Motor neuron (in vitro differentiated cells): Measurements from ENCODE around the gene EIF2B2. TPM values are rescaled to one million over a fixed set of nuclear protein-coding genes. Genes with fewer than 3 reads are reported as not detected.

Source experiments
- ATAC-seq, 8 experiments: fragments of 200-7000 bp; cut with Tn5 transposase; replicated peaks in 6 of 8; 2 replicates each; pipeline ENCODE4 v1.8.0; 2021; ENCODE audit warnings: mild to moderate bottlenecking in 8 of 8, moderate library complexity in 8 of 8
- H3K27ac ChIP-seq, 2 donors: fragments of 250-450 bp; sonication (Bioruptor Pico); 2 replicates each; pipeline ENCODE4 v1.9.0; 2021; ENCODE audit warnings: antibody characterized with exemption in 2 of 2, mild to moderate bottlenecking in 2 of 2, moderate library complexity in 1 of 2
- H3K4me1 ChIP-seq, 2 donors: fragments of 250-450 bp; sonication (Bioruptor Pico); replicated peaks in 1 of 2; 2 replicates each; pipeline ENCODE4 v1.6.1; 2021; ENCODE audit warnings: antibody characterized with exemption in 2 of 2, mild to moderate bottlenecking in 2 of 2, moderate library complexity in 1 of 2
- H3K4me3 ChIP-seq, 5 donors: fragments of 250-450 bp; sonication (Bioruptor Pico); 2 replicates each; pipeline ENCODE4 v1.9.0; 2021; ENCODE audit warnings: antibody characterized with exemption in 5 of 5, mild to moderate bottlenecking in 5 of 5, moderate library complexity in 4 of 5
- WGBS, 10 experiments: fragments of 450-650 bp; shearing (Covaris generic); methylation state at CpG; one replicate each; pipeline ENCODE4 v1.0.0; 2022; 5-methylcytosine and 5-hydroxymethylcytosine counted together
- in situ Hi-C, 9 experiments: fragments of 400-800 bp; cut with MboI; loops; one replicate each; pipeline ENCODE4 v1.15.0; 2021; ENCODE audit warnings: low sequenced_read_pairs in 9 of 9, low pct_unique_long_range_greater_than_20kb in 2 of 9; ENCODE audit not compliant: unreplicated experiment in 9 of 9
- total RNA-seq, 8 experiments: library from RNA; unstranded; fragments of 300-600 nt; gene quantifications; 2 replicates each; pipeline versions ENCODE4 v1.2.3 to v1.2.4, GENCODE V29; 2022

EIF2B2 gene
- total RNA-seq, 8 experiments from 2014 or later: 26.3 to 40.3 (median 32.9) TPM

- in situ Hi-C loops: no loop called here
- Histone ChIP-seq H3K27ac (no peak overlapping the region), H3K4me3 (no peak overlapping the region), H3K4me1 (no peaks in the 10 kb centered on the region)
- 0 to 85% (median 75%) methylated on average over 1 to 4 of the region's 4 CpGs; no CpG with 5 or more reads in 2 of the 10 experiments for WGBS, 10 experiments
- peak in 4 of 8 experiments; percentile 46 to 82 (median 62) for ATAC-seq
These were observed 8.8 kb downstream of the EIF2B2 start for GRCh38 chr14:75011356-75011994.

- WGBS, 10 experiments: 48 to 100% (median 90%) methylated on average over 1 to 5 of the region's 6 CpGs
- in situ Hi-C loops: no loop called here
- ATAC-seq: no peak
- H3K4me1 ChIP-seq: no peaks in the 10 kb centered on the region
- H3K4me3 ChIP-seq: no peak overlapping the region
- no peak overlapping the region for H3K27ac ChIP-seq
These were observed 10.6 kb downstream of the EIF2B2 start for GRCh38 chr14:75013290-75013689.

- H3K4me1 ChIP-seq: no peaks in the 10 kb centered on the region
- 67 to 100% (median 80%) methylated on average over 1 to 5 of the region's 5 CpGs; no CpG with 5 or more reads in 1 of the 10 experiments for WGBS, 10 experiments
- ATAC-seq: no peak
- no peak overlapping the region for H3K4me3 ChIP-seq
- H3K27ac ChIP-seq: no peak overlapping the region
- in situ Hi-C loops: no loop called here
These were observed 12.8 kb downstream of the EIF2B2 start for GRCh38 chr14:75015496-75015895.

GRCh38 chr14:75016815-75017214, 14.1 kb downstream of the EIF2B2 start:
- Histone ChIP-seq H3K4me1 (no peaks in the 10 kb centered on the region), H3K27ac (no peak overlapping the region), H3K4me3 (no peak overlapping the region)
- no peak for ATAC-seq
- in situ Hi-C loops: no loop called here
- 40 to 94% (median 92%) methylated on average over 1 to 3 of the region's 3 CpGs; no CpG with 5 or more reads in 5 of the 10 experiments for WGBS, 10 experiments

GRCh38 chr14:75018694-75019093, 16.0 kb downstream of the EIF2B2 start:
- Histone ChIP-seq H3K4me3 (no peak overlapping the region), H3K4me1 (no peaks in the 10 kb centered on the region), H3K27ac (no peak overlapping the region)
- ATAC-seq: no peak
- in situ Hi-C loops: no loop called here
- 80 to 100% (median 100%) methylated on average over 1 to 3 of the region's 3 CpGs; no CpG with 5 or more reads in 1 of the 10 experiments for WGBS, 10 experiments

GRCh38 chr14:75022655-75023054, 19.9 kb downstream of the EIF2B2 start:
- 59 to 100% (median 85%) methylated on average over 3 to 8 of the region's 8 CpGs for WGBS, 10 experiments
- Histone ChIP-seq H3K4me3 (no peak overlapping the region), H3K27ac (no peak overlapping the region), H3K4me1 (no peaks in the 10 kb centered on the region)
- in situ Hi-C loops: no loop called here
- ATAC-seq: no peak

- in situ Hi-C loops: no loop called here
- Histone ChIP-seq H3K4me3 (no peak overlapping the region), H3K27ac (no peak overlapping the region), H3K4me1 (no peaks in the 10 kb centered on the region)
- 80 to 100% (median 95%) methylated on average over 1 of the region's 1 CpG; no CpG with 5 or more reads in 4 of the 10 experiments for WGBS, 10 experiments
- no peak for ATAC-seq
These were observed 20.4 kb downstream of the EIF2B2 start for GRCh38 chr14:75023108-75023507.

GRCh38 chr14:75025082-75025481, 22.4 kb downstream of the EIF2B2 start:
- Histone ChIP-seq H3K4me1 (no peaks in the 10 kb centered on the region), H3K4me3 (no peak overlapping the region), H3K27ac (no peak overlapping the region)
- in situ Hi-C loops: no loop called here
- 53 to 100% (median 89%) methylated on average over 2 to 4 of the region's 4 CpGs; no CpG with 5 or more reads in 1 of the 10 experiments for whole genome bisulfite sequencing, 10 experiments
- peak in 1 of 8 experiments; percentile 47 for ATAC-seq

GRCh38 chr14:75025876-75026275, 23.2 kb downstream of the EIF2B2 start:
- WGBS, 10 experiments: 82 to 100% (median 88%) methylated on average over 1 to 2 of the region's 2 CpGs
- H3K27ac ChIP-seq: no peak overlapping the region
- H3K4me1 ChIP-seq: no peaks in the 10 kb centered on the region
- in situ Hi-C loops: no loop called here
- no peak overlapping the region for H3K4me3 ChIP-seq
- ATAC-seq: no peak

- WGBS, 10 experiments: 0% methylated on average over 1 of the region's 1 CpG; no CpG with 5 or more reads in 6 of the 10 experiments
These were observed 27.4 kb downstream of the EIF2B2 start for GRCh38 chr14:75030147-75030546.

GRCh38 chr14:75032939-75033338, 30.2 kb downstream of the EIF2B2 start:
- in situ Hi-C loops: no loop called here
- WGBS, 10 experiments: 0 to 100% (median 96%) methylated on average over 1 to 2 of the region's 2 CpGs; no CpG with 5 or more reads in 2 of the 10 experiments
- Histone ChIP-seq H3K4me1 (no peaks in the 10 kb centered on the region), H3K4me3 (no peak overlapping the region), H3K27ac (no peak overlapping the region)
- ATAC-seq: no peak

More at GRCh38 chr14:75030147-75030546, 27.4 kb downstream of the EIF2B2 start:
- no peak for ATAC-seq
- Histone ChIP-seq H3K4me1 (no peaks in the 10 kb centered on the region), H3K4me3 (no peak overlapping the region), H3K27ac (no peak overlapping the region)
- in situ Hi-C loops: no loop called here

- 83 to 100% (median 100%) methylated on average over 1 of the region's 1 CpG; no CpG with 5 or more reads in 1 of the 10 experiments for WGBS, 10 experiments
- H3K27ac ChIP-seq: no peak overlapping the region
These were observed 37.8 kb downstream of the EIF2B2 start for GRCh38 chr14:75040507-75040906.

GRCh38 chr14:75040959-75041358, 38.2 kb downstream of the EIF2B2 start:
- in situ Hi-C loops: no loop called here
- ATAC-seq: no peak
- WGBS, 10 experiments: 80 to 100% (median 100%) methylated on average over 1 to 2 of the region's 2 CpGs; no CpG with 5 or more reads in 4 of the 10 experiments

More at GRCh38 chr14:75040507-75040906, 37.8 kb downstream of the EIF2B2 start:
- Histone ChIP-seq H3K4me3 (no peak overlapping the region), H3K4me1 (no peaks in the 10 kb centered on the region)
- ATAC-seq: no peak
- in situ Hi-C loops: no loop called here

GRCh38 chr14:75041613-75042012, 38.9 kb downstream of the EIF2B2 start:
- ATAC-seq: no peak
- in situ Hi-C loops: no loop called here
- H3K4me3 ChIP-seq: no peak overlapping the region
- no peak overlapping the region for H3K27ac ChIP-seq
- 60 to 100% (median 99%) methylated on average over 1 to 4 of the region's 4 CpGs for whole genome bisulfite sequencing, 10 experiments
- no peaks in the 10 kb centered on the region for H3K4me1 ChIP-seq

More at GRCh38 chr14:75040959-75041358, 38.2 kb downstream of the EIF2B2 start:
- H3K4me3 ChIP-seq: no peak overlapping the region
- no peaks in the 10 kb centered on the region for H3K4me1 ChIP-seq
- H3K27ac ChIP-seq: no peak overlapping the region
